Mucosa of rectum (tissue), 2 donors: ENCODE data around the gene FAAP20.

Experiments used
- H3K27ac ChIP-seq, 2 donors: one replicate each; pipeline ENCODE4 v1.7.0; 2013; ENCODE audit warnings: inconsistent platforms in 2 of 2, low read depth in 2 of 2, low read length in 2 of 2
- H3K27me3 ChIP-seq, 2 donors: one replicate each; pipeline ENCODE4 v1.7.0; 2013; ENCODE audit warnings: low read length in 2 of 2; ENCODE audit not compliant: control insufficient read depth in 2 of 2, insufficient read depth in 2 of 2
- H3K36me3 ChIP-seq, 2 donors: one replicate each; pipeline ENCODE4 v1.7.0; 2013; ENCODE audit warnings: low read length in 2 of 2; ENCODE audit not compliant: control insufficient read depth in 2 of 2, insufficient read depth in 2 of 2
- H3K4me1 ChIP-seq, 2 donors: one replicate each; pipeline ENCODE4 v1.7.0; 2013; ENCODE audit warnings: low read length in 2 of 2, mild to moderate bottlenecking in 1 of 2; ENCODE audit not compliant: control insufficient read depth in 2 of 2, insufficient read depth in 2 of 2
- H3K4me3 ChIP-seq, 2 donors: one replicate each; pipeline ENCODE4 v1.7.0; 2013; ENCODE audit warnings: low read length in 2 of 2
- H3K9ac ChIP-seq, 2 donors: one replicate each; pipeline ENCODE4 v1.7.0; 2013; ENCODE audit warnings: low read length in 2 of 2, low read depth in 1 of 2, mild to moderate bottlenecking in 1 of 2
- H3K9me3 ChIP-seq, 2 donors: one replicate each; pipeline ENCODE4 v1.7.0; 2013; ENCODE audit warnings: low read length in 2 of 2; ENCODE audit not compliant: control insufficient read depth in 2 of 2
- donor health status: healthy.
- donor health status: Normal muscosa, but diverticular disease.

The FAAP20 gene

DNA sequence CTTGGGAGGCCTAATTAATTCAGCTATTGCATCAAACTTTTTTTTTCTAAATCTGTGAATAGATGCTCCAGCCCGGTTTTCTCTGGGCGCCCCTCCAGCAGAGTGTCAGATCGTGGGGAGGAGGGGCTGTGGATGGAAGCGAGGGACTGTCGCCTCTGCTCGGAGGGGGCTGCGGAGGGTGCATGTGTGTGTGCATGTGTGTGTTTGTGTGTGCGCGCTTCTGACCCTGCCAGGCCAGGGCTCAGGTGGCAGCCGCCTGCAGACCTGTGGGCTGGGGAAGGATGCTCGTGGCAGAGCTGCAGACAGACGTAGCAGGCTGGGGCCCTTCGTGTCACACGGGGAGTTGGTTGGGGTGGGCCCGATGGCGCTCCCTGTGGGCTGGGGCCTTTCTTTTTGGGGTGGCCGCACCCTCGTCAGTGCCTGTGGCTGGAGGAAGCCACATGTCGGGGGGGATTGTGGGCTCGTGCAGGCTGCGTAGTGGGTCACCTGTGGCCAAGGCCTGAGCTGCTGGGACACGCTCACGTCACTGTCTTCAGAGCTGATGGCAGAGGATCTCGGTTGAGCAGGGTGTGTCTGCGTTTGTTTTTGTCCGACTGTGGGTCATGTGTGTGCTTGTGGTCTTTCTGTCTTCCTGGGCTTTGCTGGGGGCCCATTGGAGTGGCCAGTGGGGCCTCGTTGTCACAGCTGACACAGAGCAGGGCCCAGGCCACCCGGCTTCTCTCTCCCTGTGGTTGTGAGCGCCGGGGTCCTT lies 36.4 kb upstream of the FAAP20 start:
- Histone ChIP-seq H3K9me3 (no peaks in the 10 kb centered on the region), H3K9ac (peak overlapping the region; percentile 68 to 69), H3K4me1 (peaks cover 61 to 65% of the 10 kb centered on the region in 2 donors), H3K36me3 (no peaks in the 10 kb centered on the region), H3K4me3 (peak overlapping the region; percentile 79 to 83), H3K27ac (peak overlapping the region; percentile 73 to 80), H3K27me3 (no peaks in the 10 kb centered on the region)

GRCh38 chr1:2229911-2230731 lies 35.5 kb upstream of the FAAP20 start:
- peak overlapping the region; percentile 79 to 83 for H3K4me3 ChIP-seq
- H3K9ac ChIP-seq, result peak overlapping the region; percentile 68 to 69
- H3K27ac ChIP-seq, result peak overlapping the region; percentile 64 to 80
- H3K4me1 ChIP-seq, result peaks cover 55 to 57% of the 10 kb centered on the region in 2 donors
- H3K9me3 ChIP-seq, result no peaks in the 10 kb centered on the region
- H3K36me3 ChIP-seq, result no peaks in the 10 kb centered on the region
- H3K27me3 ChIP-seq, result no peaks in the 10 kb centered on the region

DNA sequence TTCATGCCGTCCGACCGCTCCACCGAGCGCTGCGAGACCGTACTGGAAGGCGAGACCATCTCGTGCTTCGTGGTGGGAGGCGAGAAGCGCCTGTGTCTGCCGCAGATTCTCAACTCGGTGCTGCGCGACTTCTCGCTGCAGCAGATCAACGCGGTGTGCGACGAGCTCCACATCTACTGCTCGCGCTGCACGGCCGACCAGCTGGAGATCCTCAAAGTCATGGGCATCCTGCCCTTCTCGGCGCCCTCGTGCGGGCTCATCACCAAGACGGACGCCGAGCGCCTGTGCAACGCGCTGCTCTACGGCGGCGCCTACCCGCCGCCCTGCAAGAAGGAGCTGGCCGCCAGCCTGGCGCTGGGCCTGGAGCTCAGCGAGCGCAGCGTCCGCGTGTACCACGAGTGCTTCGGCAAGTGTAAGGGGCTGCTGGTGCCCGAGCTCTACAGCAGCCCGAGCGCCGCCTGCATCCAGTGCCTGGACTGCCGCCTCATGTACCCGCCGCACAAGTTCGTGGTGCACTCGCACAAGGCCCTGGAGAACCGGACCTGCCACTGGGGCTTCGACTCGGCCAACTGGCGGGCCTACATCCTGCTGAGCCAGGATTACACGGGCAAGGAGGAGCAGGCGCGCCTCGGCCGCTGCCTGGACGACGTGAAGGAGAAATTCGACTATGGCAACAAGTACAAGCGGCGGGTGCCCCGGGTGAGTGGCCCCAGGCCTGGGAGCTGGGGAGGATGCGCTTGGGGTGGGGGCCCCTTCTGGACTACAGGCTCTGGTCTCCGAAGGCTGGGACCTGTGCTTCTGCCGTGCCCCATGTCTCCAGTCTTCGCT lies 34.7 kb upstream of the FAAP20 start:
- H3K9ac ChIP-seq, result peak overlapping the region; percentile 68 to 69
- H3K4me1 ChIP-seq, result peaks cover 50 to 52% of the 10 kb centered on the region in 2 donors
- H3K27ac ChIP-seq, result peak overlapping the region; percentile 64 to 80
- no peaks in the 10 kb centered on the region for H3K36me3 ChIP-seq
- H3K27me3 ChIP-seq, result no peaks in the 10 kb centered on the region
- peak overlapping the region; percentile 79 to 83 for H3K4me3 ChIP-seq
- no peaks in the 10 kb centered on the region for H3K9me3 ChIP-seq

GRCh38 chr1:2228694-2229036 lies 34.1 kb upstream of the FAAP20 start:
- Histone ChIP-seq H3K27ac (peak overlapping the region; percentile 64 to 80), H3K9ac (peak overlapping the region in 1 of 2 donors; percentile 69), H3K9me3 (no peaks in the 10 kb centered on the region), H3K4me1 (peaks cover 44 to 46% of the 10 kb centered on the region in 2 donors), H3K27me3 (no peaks in the 10 kb centered on the region), H3K4me3 (peak overlapping the region; percentile 79 to 83), H3K36me3 (no peaks in the 10 kb centered on the region)

DNA sequence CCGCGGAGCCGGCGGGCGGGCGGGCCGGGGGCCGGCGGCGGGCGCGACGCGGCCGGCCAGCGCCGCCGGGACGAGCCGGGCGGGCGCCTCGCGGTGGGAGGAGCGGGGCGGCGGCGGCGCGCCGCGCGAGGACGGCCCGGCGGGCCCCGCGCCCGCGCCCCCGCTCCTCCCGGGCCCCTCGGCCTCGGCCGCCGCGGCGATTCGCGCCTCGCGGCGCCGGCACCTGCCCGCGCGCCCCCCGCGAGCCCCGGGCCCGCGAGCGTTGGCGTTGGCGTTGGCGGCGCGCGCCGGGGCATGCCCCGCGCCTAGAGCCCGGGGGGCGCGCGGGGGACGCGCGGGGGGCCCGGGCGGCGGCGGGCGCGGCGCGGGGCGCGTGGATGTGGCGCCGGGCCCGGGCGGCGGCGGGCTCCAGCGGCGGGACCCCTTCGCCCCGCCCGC lies 33.6 kb upstream of the FAAP20 start, which contains the start of gene SKI:
Gene SKI (plus strand): TSS at position 163 of the 438 bp plus-strand sequence. CDS start 448 bp downstream, outside the sequence.
- peak within 1 kb of the TSS; percentile 81 to 97 for H3K9ac ChIP-seq
- no peaks in the 10 kb centered on the region for H3K36me3 ChIP-seq
- no peaks in the 10 kb centered on the region for H3K9me3 ChIP-seq
- H3K27ac ChIP-seq, result peak within 1 kb of the TSS; percentile 97 to 98
- H3K4me3 ChIP-seq, result peak within 1 kb of the TSS; percentile 83 to 84
- H3K27me3 ChIP-seq, result no peaks in the 10 kb centered on the region
- peaks cover 40 to 46% of the 10 kb centered on the region in 2 donors for H3K4me1 ChIP-seq

- H3K4me1 ChIP-seq, result peaks cover 34 to 41% of the 10 kb centered on the region in 2 donors
- H3K4me3 ChIP-seq, result peak overlapping the region; percentile 70 to 84
Observed at GRCh38 chr1:2227346-2228156, 33.0 kb upstream of the FAAP20 start.

GRCh38 chr1:2226525-2227345 lies 32.2 kb upstream of the FAAP20 start:
- H3K27me3 ChIP-seq, result no peaks in the 10 kb centered on the region
- peaks cover 28 to 33% of the 10 kb centered on the region in 2 donors for H3K4me1 ChIP-seq
- peak overlapping the region; percentile 97 to 98 for H3K27ac ChIP-seq
- peak overlapping the region; percentile 70 to 84 for H3K4me3 ChIP-seq
- no peaks in the 10 kb centered on the region for H3K36me3 ChIP-seq
- H3K9me3 ChIP-seq, result no peaks in the 10 kb centered on the region
- peak overlapping the region; percentile 81 to 97 for H3K9ac ChIP-seq

More at GRCh38 chr1:2227346-2228156, 33.0 kb upstream of the FAAP20 start:
- Histone ChIP-seq H3K9me3 (no peaks in the 10 kb centered on the region), H3K27ac (peak overlapping the region; percentile 97 to 98), H3K27me3 (no peaks in the 10 kb centered on the region), H3K36me3 (no peaks in the 10 kb centered on the region), H3K9ac (peak overlapping the region; percentile 81 to 97)

GRCh38 chr1:2224631-2225428 lies 30.3 kb upstream of the FAAP20 start:
- peaks cover 10 to 14% of the 10 kb centered on the region in 2 donors for H3K4me1 ChIP-seq
- no peak overlapping the region for H3K9ac ChIP-seq
- no peaks in the 10 kb centered on the region for H3K36me3 ChIP-seq
- no peak overlapping the region for H3K27ac ChIP-seq
- no peaks in the 10 kb centered on the region for H3K9me3 ChIP-seq
- no peaks in the 10 kb centered on the region for H3K27me3 ChIP-seq
- no peak overlapping the region for H3K4me3 ChIP-seq
